HepG2 (cell line): ENCODE measurements around the gene IGDCC3. TPM values are rescaled to one million over a fixed set of nuclear protein-coding genes. Genes with fewer than 3 reads are reported as not detected.

ENCODE experiments used
- ATAC-seq: fragments of 200-7000 bp; cut with Tn5 transposase; 3 replicates; pipeline ENCODE4 v1.9.1; 2020; ENCODE audit warnings: mild to moderate bottlenecking, moderate library complexity
- BruUV-seq: library from RNA; stranded (reverse); fragments of 400-500 nt; replicated peaks from 2 replicates; lab custom pipeline; 2021; lab: Mats Ljungman, UMichigan
- CTCF ChIA-PET: fragments of 300-600 bp; formaldehyde crosslinking; extraction: SDS; loops from one replicate; lab custom pipeline; 2021; ENCODE audit warnings: low total read pairs, inconsistent platforms, low intra/inter-chr PET ratio; lab: Yijun Ruan, JAX
- POLR2A ChIA-PET: fragments of 350-600 bp; sonication (Branson Sonifier 250); formaldehyde crosslinking; loops from one replicate; lab custom pipeline; 2020; ENCODE audit warnings: antibody characterized with exemption, inconsistent platforms; lab: Yijun Ruan, JAX
- DNase-seq: peaks from one replicate; pipeline ENCODE4 v3.0.0-alpha.2; 2015; ENCODE audit warnings: low spot score
- FAIRE-seq: peaks from 3 replicates; lab custom pipeline; 2011; peaks lifted over from hg19 to GRCh38; lab: Jason Lieb, UNC
- H2AFZ ChIP-seq: one replicate; pipeline ENCODE4 v1.6.1; 2011; ENCODE audit warnings: low read length, inconsistent platforms
- H3K27ac ChIP-seq: fragments of 300-600 bp; 3 replicates; pipeline ENCODE4 v1.8.0; 2011; ENCODE audit warnings: mixed run types, mild to moderate bottlenecking, mixed read lengths, low read length, inconsistent platforms; ENCODE audit not compliant: insufficient read depth; ENCODE audit errors: extremely low read length
- H3K27me3 ChIP-seq, 2 experiments: fragments of 200-600 bp in 1 of 2; 2 replicates in 1 of 2; 3 replicates in 1 of 2; pipeline versions ENCODE4 v1.6.0 to v1.8.0; 2011; ENCODE audit warnings: low read length in 2 of 2, mild to moderate bottlenecking in 2 of 2, moderate library complexity in 2 of 2, inconsistent platforms in 1 of 2; ENCODE audit not compliant: insufficient read depth in 2 of 2, control insufficient read depth in 1 of 2
- H3K36me3 ChIP-seq, 2 experiments: fragments of 200-600 bp in 1 of 2; replicated peaks in 1 of 2; 2 replicates in 1 of 2; 3 replicates in 1 of 2; pipeline versions ENCODE4 v1.5.1 to v1.8.0; 2011; ENCODE audit warnings: low read length in 2 of 2, inconsistent platforms in 1 of 2; ENCODE audit not compliant: insufficient read depth in 2 of 2, control insufficient read depth in 1 of 2
- H3K4me1 ChIP-seq: 2 replicates; pipeline ENCODE4 v1.5.1; 2012; ENCODE audit warnings: low read length, inconsistent platforms; ENCODE audit not compliant: insufficient read depth
- H3K4me2 ChIP-seq: 2 replicates; pipeline ENCODE4 v1.6.0; 2011; ENCODE audit warnings: low read depth, low read length, inconsistent platforms
- H3K4me3 ChIP-seq, 3 experiments: fragments of 200-600 bp in 1 of 3; sonication (generic), shearing (Covaris generic) in 1 of 3; replicated peaks in 1 of 3; 2 replicates each; pipeline ENCODE4 v1.5.1; 2011 to 2016; ENCODE audit warnings: low read length in 3 of 3, inconsistent platforms in 2 of 3, low read depth in 2 of 3, mild to moderate bottlenecking in 2 of 3, control low read depth in 1 of 3, mixed read lengths in 1 of 3; ENCODE audit not compliant: insufficient read depth in 1 of 3
- H3K79me2 ChIP-seq: one replicate; pipeline ENCODE4 v1.6.1; 2011; ENCODE audit warnings: low read length, inconsistent platforms; ENCODE audit not compliant: insufficient read depth
- H3K9ac ChIP-seq: 2 replicates; pipeline ENCODE4 v1.6.0; 2011; ENCODE audit warnings: mild to moderate bottlenecking, low read depth, low read length, inconsistent platforms; ENCODE audit not compliant: insufficient read depth
- H3K9me3 ChIP-seq: 2 replicates; pipeline ENCODE4 v1.5.1; 2012; ENCODE audit warnings: mild to moderate bottlenecking, low read length
- H4K20me1 ChIP-seq: 2 replicates; pipeline ENCODE4 v1.6.0; 2011; ENCODE audit warnings: inconsistent platforms, mild to moderate bottlenecking, low read length, moderate library complexity; ENCODE audit not compliant: insufficient read depth
- ARID5B ChIP-seq: IDR thresholded peaks from 2 replicates; pipeline ENCODE4 v1.4.0; 2020; ENCODE audit warnings: mild to moderate bottlenecking, missing genetic modification reagents
- ATF7 ChIP-seq, 2 experiments: fragments of 450-650 bp in 1 of 2; sonication (generic) in 1 of 2; formaldehyde crosslinking in 1 of 2; IDR thresholded peaks; 2 replicates each; pipeline versions ENCODE4 v1.4.0 to v1.6.1; 2016 to 2020; ENCODE audit warnings: antibody characterized with exemption in 1 of 2, mild to moderate bottlenecking in 1 of 2, missing genetic modification reagents in 1 of 2
- BATF2 ChIP-seq: sonication (generic); formaldehyde crosslinking; IDR thresholded peaks from 2 replicates; pipeline ENCODE4 v1.8.0; 2022; ENCODE audit warnings: mild to moderate bottlenecking, missing genetic modification reagents, moderate library complexity
- ERF ChIP-seq: IDR thresholded peaks from 2 replicates; pipeline ENCODE4 v1.6.1; 2018; ENCODE audit warnings: missing biosample characterization, missing genetic modification reagents
- SALL1 ChIP-seq: sonication (generic); formaldehyde crosslinking; IDR thresholded peaks from 2 replicates; pipeline ENCODE4 v1.8.0; 2022; ENCODE audit warnings: mild to moderate bottlenecking, missing genetic modification reagents
- ZNF781 ChIP-seq: sonication (generic); formaldehyde crosslinking; IDR thresholded peaks from 2 replicates; pipeline ENCODE4 v1.5.1; 2020; ENCODE audit warnings: borderline replicate concordance, mild to moderate bottlenecking, missing genetic modification reagents; ENCODE audit errors: not compliant biosample characterization
- WGBS: methylation state at CpG from one replicate; pipeline ENCODE4 v1.1.6; 2017; ENCODE audit warnings: low lambda C conversion rate; 5-methylcytosine and 5-hydroxymethylcytosine counted together
- in situ Hi-C: cut with HindIII; loops from 2 replicates; pipeline ENCODE4 v1.10.0; 2017; ENCODE audit warnings: low pct_unique_long_range_greater_than_20kb; ENCODE audit not compliant: extremely low pct_ligation_motif_present
- intact Hi-C: fragments of 100-400 bp; cut with micrococcal nuclease; formaldehyde crosslinking; loops from one replicate; pipeline ENCODE4 v1.10.0; 2022; ENCODE audit not compliant: unreplicated experiment
- polyA plus RNA-seq, 8 experiments: library from polyadenylated mRNA; depleted of rRNA in 3 of 8; stranded (reverse) in 7 of 8; unstranded in 1 of 8; fragments of >200 nt; fragmentation: Illumina TruSeq in 4 of 8; extraction: Trizol in 4 of 8; gene quantifications; 2 replicates each; pipeline versions ENCODE4 v1.2.1 to v1.2.3, GENCODE V29; 2011 to 2016; ENCODE audit warnings: low read depth in 4 of 8, missing spikeins in 1 of 8, mixed read lengths in 1 of 8; ENCODE audit not compliant: insufficient read depth in 1 of 8
- total RNA-seq, 5 experiments: library from RNA; depleted of rRNA; stranded (reverse); fragments of >200 nt; fragmentation: Illumina TruSeq; extraction: Trizol; gene quantifications; 2 replicates each; pipeline ENCODE4 v1.2.3, GENCODE V29; 2016; ENCODE audit warnings: low read depth in 1 of 5

The IGDCC3 gene
- total and polyA plus RNA-seq, 2 of the 13 experiments (the other 11 are each of a cell fraction or from before 2014, with no cell fraction given), result 30.1 to 51.8 TPM

GRCh38 chr15:65395567-65396202 is 17.9 kb upstream of the IGDCC3 start (continued):
- TF ChIP-seq ARID5B (no peak), ERF (CRISPR knock-in tag) (no peak), ZNF781 (CRISPR knock-in tag) (no peak), ATF7 (IDR thresholded peaks at IDR 0.05) (no peak), ATF7 (CRISPR knock-in tag; IDR thresholded peaks at IDR 0.05) (no peak), BATF2 (CRISPR knock-in tag) (no peak)

- DNase-seq, result no peak
- TF ChIP-seq SALL1 (CRISPR knock-in tag), result no peak
- no TSS peak for BruUV-seq
- POLR2A ChIA-PET, result interaction anchor here (1.5 kb wide), 1 partner anchor 90 kb away, joined by 6 read pairs; the partner anchor contains the start of gene RNU5B-1
- H3K27me3 ChIP-seq, result peaks cover 3 to 36% of the 10 kb centered on the region in 2 experiments; a peak in 4 of 5 replicates
- peaks cover 40% of the 10 kb centered on the region for H3K4me1 ChIP-seq
- H3K9me3 ChIP-seq, result no peaks in the 10 kb centered on the region
- H3K4me2 ChIP-seq, result no peak overlapping the region
- H3K9ac ChIP-seq, result no peak overlapping the region
- no peak overlapping the region for H3K27ac ChIP-seq
- WGBS, result 45% methylated on average over 4 of the region's 9 CpGs
- H2AFZ ChIP-seq, result no peak overlapping the region
- in situ Hi-C loops, result no loop called here
- no peaks in the 10 kb centered on the region for H4K20me1 ChIP-seq
- intact Hi-C loops, result no loop called here
- no peak for FAIRE-seq
- ATAC-seq, result no peak
- CTCF ChIA-PET, result no interaction called here
- no peaks in the 10 kb centered on the region for H3K79me2 ChIP-seq
- no peaks in the 10 kb centered on the region for H3K36me3 ChIP-seq
- H3K4me3 ChIP-seq, result no peak overlapping the region
Observed at GRCh38 chr15:65394936-65395335, 17.1 kb upstream of the IGDCC3 start.
